GM23338 (cell line): Measurements from ENCODE around the gene PLCL1. TPM values are rescaled to one million over a fixed set of nuclear protein-coding genes. Genes with fewer than 3 reads are reported as not detected.

ENCODE experiments used
- ATAC-seq: fragments of 200-7000 bp; cut with Tn5 transposase; 3 replicates; pipeline ENCODE4 v1.9.1; 2020
- DNase-seq: peaks from one replicate; pipeline ENCODE4 v3.0.0-alpha.2; 2015; ENCODE audit warnings: low spot score
- H2AFZ ChIP-seq: fragments of 200-600 bp; sonication (generic); 2 replicates; pipeline ENCODE4 v1.8.0; 2016; ENCODE audit warnings: antibody characterized with exemption, mild to moderate bottlenecking, moderate library complexity
- H3F3A ChIP-seq: fragments of 200-600 bp; sonication (generic); replicated peaks from 2 replicates; pipeline ENCODE4 v1.8.0; 2017; ENCODE audit warnings: antibody characterized with exemption, mixed run types, low read depth
- H3K27ac ChIP-seq: fragments of 200-600 bp; sonication (generic); 2 replicates; pipeline ENCODE4 v1.6.1; 2016; ENCODE audit warnings: low read depth
- H3K27me3 ChIP-seq: fragments of 200-600 bp; sonication (generic); 2 replicates; pipeline ENCODE4 v1.8.0; 2016; ENCODE audit warnings: mild to moderate bottlenecking, mixed run types, moderate library complexity; ENCODE audit not compliant: insufficient read depth
- H3K36me3 ChIP-seq: fragments of 200-600 bp; sonication (generic); 2 replicates; pipeline ENCODE4 v1.8.0; 2016; ENCODE audit warnings: mild to moderate bottlenecking; ENCODE audit not compliant: insufficient read depth
- H3K4me1 ChIP-seq: fragments of 200-600 bp; sonication (generic); 2 replicates; pipeline ENCODE4 v1.8.0; 2016; ENCODE audit warnings: mild to moderate bottlenecking, moderate library complexity; ENCODE audit not compliant: insufficient read depth
- H3K4me2 ChIP-seq: fragments of 200-600 bp; sonication (generic); 2 replicates; pipeline ENCODE4 v1.7.1; 2017; ENCODE audit warnings: mixed run types
- H3K4me3 ChIP-seq: fragments of 200-600 bp; sonication (generic); 2 replicates; pipeline ENCODE4 v1.6.1; 2016; ENCODE audit warnings: mixed run types
- H3K79me2 ChIP-seq: fragments of 200-600 bp; sonication (generic); replicated peaks from 2 replicates; pipeline ENCODE4 v1.8.0; 2017; ENCODE audit warnings: mild to moderate bottlenecking; ENCODE audit not compliant: insufficient read depth
- H3K9me2 ChIP-seq: fragments of 200-600 bp; sonication (generic); 2 replicates; pipeline ENCODE4 v1.8.0; 2017; ENCODE audit not compliant: insufficient read depth
- H4K20me1 ChIP-seq: fragments of 200-600 bp; sonication (generic); replicated peaks from 2 replicates; pipeline ENCODE4 v1.8.0; 2017; ENCODE audit warnings: mild to moderate bottlenecking; ENCODE audit not compliant: insufficient read depth
- H3K27ac Mint-ChIP-seq: 2 replicates; pipeline ENCODE4 v1.8.0; 2020; ENCODE audit warnings: inconsistent platforms, mild to moderate bottlenecking, moderate library complexity, mixed read lengths
- H3K27me3 Mint-ChIP-seq: 3 replicates; pipeline ENCODE4 v1.8.0; 2022; ENCODE audit warnings: low read depth, mild to moderate bottlenecking, moderate library complexity, mixed read lengths, inconsistent platforms; ENCODE audit not compliant: insufficient read depth, poor library complexity
- H3K36me3 Mint-ChIP-seq: 3 replicates; pipeline ENCODE4 v1.8.0; 2021; ENCODE audit warnings: low read depth, mild to moderate bottlenecking, inconsistent platforms, moderate library complexity, mixed read lengths
- H3K4me1 Mint-ChIP-seq: 3 replicates; pipeline ENCODE4 v1.8.0; 2020; ENCODE audit warnings: mild to moderate bottlenecking, inconsistent platforms, mixed read lengths
- H3K4me3 Mint-ChIP-seq: 3 replicates; pipeline ENCODE4 v1.8.0; 2021; ENCODE audit warnings: moderate library complexity, mild to moderate bottlenecking, inconsistent platforms, mixed read lengths
- H3K9me3 Mint-ChIP-seq: 3 replicates; pipeline ENCODE4 v1.8.0; 2020; ENCODE audit warnings: moderate library complexity, mild to moderate bottlenecking, inconsistent platforms, mixed read lengths
- CREB1 ChIP-seq: fragments of 250-450 bp; sonication (Bioruptor Pico); IDR thresholded peaks from 2 replicates; pipeline ENCODE4 v1.5.0; 2020; ENCODE audit warnings: low read depth, mild to moderate bottlenecking, moderate library complexity
- EZH2 ChIP-seq: fragments of 200-600 bp; sonication (generic); IDR thresholded peaks from one replicate; pipeline ENCODE4 v1.8.0; 2017; ENCODE audit warnings: antibody characterized with exemption, mild to moderate bottlenecking, low read depth; ENCODE audit not compliant: unreplicated experiment
- JUNB ChIP-seq: IDR thresholded peaks from one replicate; pipeline ENCODE4 v1.6.1; 2016; ENCODE audit warnings: antibody characterized with exemption; ENCODE audit not compliant: unreplicated experiment
- NANOG ChIP-seq: IDR thresholded peaks from 2 replicates; pipeline ENCODE4 v1.6.1; 2016; ENCODE audit warnings: antibody characterized with exemption, borderline replicate concordance
- POLR2AphosphoS5 ChIP-seq: IDR thresholded peaks from 2 replicates; pipeline ENCODE4 v1.6.1; 2016; ENCODE audit warnings: antibody characterized with exemption, low read depth
- ZNF114 ChIP-seq: fragments of 250-450 bp; sonication (Bioruptor Pico); IDR thresholded peaks from 2 replicates; pipeline ENCODE4 v1.5.0; 2020; ENCODE audit warnings: mild to moderate bottlenecking, moderate library complexity
- polyA plus RNA-seq: library from polyadenylated mRNA; unstranded; fragments of >200 nt; fragmentation: Nextera tagmentation; extraction: Ambion mirVana; gene quantifications from 2 replicates; pipeline ENCODE4 v1.2.1, GENCODE V29; 2016
- total RNA-seq: library from RNA; depleted of rRNA; stranded (reverse); fragments of >200 nt; shearing (Covaris generic); gene quantifications from 2 replicates; pipeline ENCODE4 v1.2.3, GENCODE V29; 2014
- TF ChIP-seq, protein P1 (sequence below): IDR thresholded peaks from 2 replicates; pipeline ENCODE4 v1.6.1; 2016; ENCODE audit warnings: antibody characterized with exemption
- TF ChIP-seq, protein P2 (sequence below): fragments of 250-450 bp; sonication (Bioruptor Pico); IDR thresholded peaks from 2 replicates; pipeline ENCODE4 v1.5.0; 2020; ENCODE audit warnings: mild to moderate bottlenecking, moderate library complexity
- TF ChIP-seq, protein P3 (sequence below), 2 experiments: fragments of 200-600 bp in 1 of 2; sonication (generic) in 1 of 2; conservative IDR thresholded peaks; 2 replicates each; pipeline versions ENCODE4 v1.5.1 to v1.6.1; 2016 to 2017; ENCODE audit warnings: antibody characterized with exemption in 2 of 2, low read depth in 2 of 2, mild to moderate bottlenecking in 2 of 2, moderate library complexity in 1 of 2
- TF ChIP-seq, protein P4 (sequence below): IDR thresholded peaks from one replicate; pipeline ENCODE4 v1.6.1; 2018; ENCODE audit warnings: antibody characterized with exemption; ENCODE audit not compliant: unreplicated experiment

PLCL1 gene
- total and polyA plus RNA-seq, 2 experiments from 2014 or later, result not detected

DNA sequence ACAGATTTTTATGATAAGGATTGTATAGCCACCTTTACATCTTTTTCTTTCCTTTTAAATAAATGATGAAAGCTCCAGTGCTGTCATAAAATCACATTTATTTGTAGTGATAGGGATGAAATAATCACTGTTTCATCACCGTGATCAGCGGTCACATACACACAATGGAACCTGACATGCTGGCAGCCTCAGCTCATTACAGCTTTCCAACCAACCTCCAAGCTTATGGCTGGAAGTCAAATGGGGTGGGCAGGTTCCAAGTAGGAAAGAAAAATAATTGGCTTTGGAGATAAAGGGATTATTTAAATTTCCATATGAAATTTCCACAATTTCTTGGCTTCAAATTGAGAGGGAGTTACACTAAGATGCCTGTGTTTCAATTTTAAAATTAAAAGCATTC is 251.3 kb downstream of the PLCL1 start:
- H3K27me3 Mint-ChIP-seq, result no peaks in the 10 kb centered on the region
- Histone ChIP-seq H3K4me1 (no peaks in the 10 kb centered on the region), H3K36me3 (no peaks in the 10 kb centered on the region), H2AFZ (no peak overlapping the region), H3K4me2 (no peak overlapping the region), H4K20me1 (no peaks in the 10 kb centered on the region), H3F3A (no peaks in the 10 kb centered on the region), H3K27ac (no peak overlapping the region), H3K4me3 (no peak overlapping the region), H3K9me2 (no peaks in the 10 kb centered on the region), H3K27me3 (no peaks in the 10 kb centered on the region), H3K79me2 (no peaks in the 10 kb centered on the region)
- no peak overlapping the region for H3K27ac Mint-ChIP-seq
- no peak for ATAC-seq
- H3K9me3 Mint-ChIP-seq, result no peaks in the 10 kb centered on the region
- DNase-seq, result no peak
- H3K4me1 Mint-ChIP-seq, result no peaks in the 10 kb centered on the region
- H3K4me3 Mint-ChIP-seq, result no peak overlapping the region
- H3K36me3 Mint-ChIP-seq, result no peaks in the 10 kb centered on the region
- TF ChIP-seq ZNF114 (CRISPR knock-in tag) (no peak), NANOG (no peak), EZH2 (no peak), POLR2AphosphoS5 (no peak), CREB1 (CRISPR knock-in tag) (no peak), JUNB (no peak)
- TF ChIP-seq, protein P1, sequence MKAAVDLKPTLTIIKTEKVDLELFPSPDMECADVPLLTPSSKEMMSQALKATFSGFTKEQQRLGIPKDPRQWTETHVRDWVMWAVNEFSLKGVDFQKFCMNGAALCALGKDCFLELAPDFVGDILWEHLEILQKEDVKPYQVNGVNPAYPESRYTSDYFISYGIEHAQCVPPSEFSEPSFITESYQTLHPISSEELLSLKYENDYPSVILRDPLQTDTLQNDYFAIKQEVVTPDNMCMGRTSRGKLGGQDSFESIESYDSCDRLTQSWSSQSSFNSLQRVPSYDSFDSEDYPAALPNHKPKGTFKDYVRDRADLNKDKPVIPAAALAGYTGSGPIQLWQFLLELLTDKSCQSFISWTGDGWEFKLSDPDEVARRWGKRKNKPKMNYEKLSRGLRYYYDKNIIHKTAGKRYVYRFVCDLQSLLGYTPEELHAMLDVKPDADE, result no peak
- TF ChIP-seq, protein P2, sequence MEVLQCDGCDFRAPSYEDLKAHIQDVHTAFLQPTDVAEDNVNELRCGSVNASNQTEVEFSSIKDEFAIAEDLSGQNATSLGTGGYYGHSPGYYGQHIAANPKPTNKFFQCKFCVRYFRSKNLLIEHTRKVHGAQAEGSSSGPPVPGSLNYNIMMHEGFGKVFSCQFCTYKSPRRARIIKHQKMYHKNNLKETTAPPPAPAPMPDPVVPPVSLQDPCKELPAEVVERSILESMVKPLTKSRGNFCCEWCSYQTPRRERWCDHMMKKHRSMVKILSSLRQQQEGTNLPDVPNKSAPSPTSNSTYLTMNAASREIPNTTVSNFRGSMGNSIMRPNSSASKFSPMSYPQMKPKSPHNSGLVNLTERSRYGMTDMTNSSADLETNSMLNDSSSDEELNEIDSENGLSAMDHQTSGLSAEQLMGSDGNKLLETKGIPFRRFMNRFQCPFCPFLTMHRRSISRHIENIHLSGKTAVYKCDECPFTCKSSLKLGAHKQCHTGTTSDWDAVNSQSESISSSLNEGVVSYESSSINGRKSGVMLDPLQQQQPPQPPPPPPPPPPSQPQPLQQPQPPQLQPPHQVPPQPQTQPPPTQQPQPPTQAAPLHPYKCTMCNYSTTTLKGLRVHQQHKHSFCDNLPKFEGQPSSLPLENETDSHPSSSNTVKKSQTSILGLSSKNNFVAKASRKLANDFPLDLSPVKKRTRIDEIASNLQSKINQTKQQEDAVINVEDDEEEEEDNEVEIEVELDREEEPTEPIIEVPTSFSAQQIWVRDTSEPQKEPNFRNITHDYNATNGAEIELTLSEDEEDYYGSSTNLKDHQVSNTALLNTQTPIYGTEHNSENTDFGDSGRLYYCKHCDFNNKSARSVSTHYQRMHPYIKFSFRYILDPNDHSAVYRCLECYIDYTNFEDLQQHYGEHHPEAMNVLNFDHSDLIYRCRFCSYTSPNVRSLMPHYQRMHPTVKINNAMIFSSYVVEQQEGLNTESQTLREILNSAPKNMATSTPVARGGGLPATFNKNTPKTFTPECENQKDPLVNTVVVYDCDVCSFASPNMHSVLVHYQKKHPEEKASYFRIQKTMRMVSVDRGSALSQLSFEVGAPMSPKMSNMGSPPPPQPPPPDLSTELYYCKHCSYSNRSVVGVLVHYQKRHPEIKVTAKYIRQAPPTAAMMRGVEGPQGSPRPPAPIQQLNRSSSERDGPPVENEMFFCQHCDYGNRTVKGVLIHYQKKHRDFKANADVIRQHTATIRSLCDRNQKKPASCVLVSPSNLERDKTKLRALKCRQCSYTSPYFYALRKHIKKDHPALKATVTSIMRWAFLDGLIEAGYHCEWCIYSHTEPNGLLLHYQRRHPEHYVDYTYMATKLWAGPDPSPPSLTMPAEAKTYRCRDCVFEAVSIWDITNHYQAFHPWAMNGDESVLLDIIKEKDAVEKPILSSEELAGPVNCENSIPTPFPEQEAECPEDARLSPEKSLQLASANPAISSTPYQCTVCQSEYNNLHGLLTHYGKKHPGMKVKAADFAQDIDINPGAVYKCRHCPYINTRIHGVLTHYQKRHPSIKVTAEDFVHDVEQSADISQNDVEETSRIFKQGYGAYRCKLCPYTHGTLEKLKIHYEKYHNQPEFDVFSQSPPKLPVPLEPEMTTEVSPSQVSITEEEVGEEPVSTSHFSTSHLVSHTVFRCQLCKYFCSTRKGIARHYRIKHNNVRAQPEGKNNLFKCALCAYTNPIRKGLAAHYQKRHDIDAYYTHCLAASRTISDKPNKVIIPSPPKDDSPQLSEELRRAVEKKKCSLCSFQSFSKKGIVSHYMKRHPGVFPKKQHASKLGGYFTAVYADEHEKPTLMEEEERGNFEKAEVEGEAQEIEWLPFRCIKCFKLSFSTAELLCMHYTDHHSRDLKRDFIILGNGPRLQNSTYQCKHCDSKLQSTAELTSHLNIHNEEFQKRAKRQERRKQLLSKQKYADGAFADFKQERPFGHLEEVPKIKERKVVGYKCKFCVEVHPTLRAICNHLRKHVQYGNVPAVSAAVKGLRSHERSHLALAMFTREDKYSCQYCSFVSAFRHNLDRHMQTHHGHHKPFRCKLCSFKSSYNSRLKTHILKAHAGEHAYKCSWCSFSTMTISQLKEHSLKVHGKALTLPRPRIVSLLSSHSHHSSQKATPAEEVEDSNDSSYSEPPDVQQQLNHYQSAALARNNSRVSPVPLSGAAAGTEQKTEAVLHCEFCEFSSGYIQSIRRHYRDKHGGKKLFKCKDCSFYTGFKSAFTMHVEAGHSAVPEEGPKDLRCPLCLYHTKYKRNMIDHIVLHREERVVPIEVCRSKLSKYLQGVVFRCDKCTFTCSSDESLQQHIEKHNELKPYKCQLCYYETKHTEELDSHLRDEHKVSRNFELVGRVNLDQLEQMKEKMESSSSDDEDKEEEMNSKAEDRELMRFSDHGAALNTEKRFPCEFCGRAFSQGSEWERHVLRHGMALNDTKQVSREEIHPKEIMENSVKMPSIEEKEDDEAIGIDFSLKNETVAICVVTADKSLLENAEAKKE (CRISPR knock-in tag), result no peak
- TF ChIP-seq, protein P3, sequence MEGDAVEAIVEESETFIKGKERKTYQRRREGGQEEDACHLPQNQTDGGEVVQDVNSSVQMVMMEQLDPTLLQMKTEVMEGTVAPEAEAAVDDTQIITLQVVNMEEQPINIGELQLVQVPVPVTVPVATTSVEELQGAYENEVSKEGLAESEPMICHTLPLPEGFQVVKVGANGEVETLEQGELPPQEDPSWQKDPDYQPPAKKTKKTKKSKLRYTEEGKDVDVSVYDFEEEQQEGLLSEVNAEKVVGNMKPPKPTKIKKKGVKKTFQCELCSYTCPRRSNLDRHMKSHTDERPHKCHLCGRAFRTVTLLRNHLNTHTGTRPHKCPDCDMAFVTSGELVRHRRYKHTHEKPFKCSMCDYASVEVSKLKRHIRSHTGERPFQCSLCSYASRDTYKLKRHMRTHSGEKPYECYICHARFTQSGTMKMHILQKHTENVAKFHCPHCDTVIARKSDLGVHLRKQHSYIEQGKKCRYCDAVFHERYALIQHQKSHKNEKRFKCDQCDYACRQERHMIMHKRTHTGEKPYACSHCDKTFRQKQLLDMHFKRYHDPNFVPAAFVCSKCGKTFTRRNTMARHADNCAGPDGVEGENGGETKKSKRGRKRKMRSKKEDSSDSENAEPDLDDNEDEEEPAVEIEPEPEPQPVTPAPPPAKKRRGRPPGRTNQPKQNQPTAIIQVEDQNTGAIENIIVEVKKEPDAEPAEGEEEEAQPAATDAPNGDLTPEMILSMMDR (conservative IDR thresholded peaks at IDR 0.05; ENCODE audit: low read depth in 2 of 2), result no peak
- TF ChIP-seq, protein P4, sequence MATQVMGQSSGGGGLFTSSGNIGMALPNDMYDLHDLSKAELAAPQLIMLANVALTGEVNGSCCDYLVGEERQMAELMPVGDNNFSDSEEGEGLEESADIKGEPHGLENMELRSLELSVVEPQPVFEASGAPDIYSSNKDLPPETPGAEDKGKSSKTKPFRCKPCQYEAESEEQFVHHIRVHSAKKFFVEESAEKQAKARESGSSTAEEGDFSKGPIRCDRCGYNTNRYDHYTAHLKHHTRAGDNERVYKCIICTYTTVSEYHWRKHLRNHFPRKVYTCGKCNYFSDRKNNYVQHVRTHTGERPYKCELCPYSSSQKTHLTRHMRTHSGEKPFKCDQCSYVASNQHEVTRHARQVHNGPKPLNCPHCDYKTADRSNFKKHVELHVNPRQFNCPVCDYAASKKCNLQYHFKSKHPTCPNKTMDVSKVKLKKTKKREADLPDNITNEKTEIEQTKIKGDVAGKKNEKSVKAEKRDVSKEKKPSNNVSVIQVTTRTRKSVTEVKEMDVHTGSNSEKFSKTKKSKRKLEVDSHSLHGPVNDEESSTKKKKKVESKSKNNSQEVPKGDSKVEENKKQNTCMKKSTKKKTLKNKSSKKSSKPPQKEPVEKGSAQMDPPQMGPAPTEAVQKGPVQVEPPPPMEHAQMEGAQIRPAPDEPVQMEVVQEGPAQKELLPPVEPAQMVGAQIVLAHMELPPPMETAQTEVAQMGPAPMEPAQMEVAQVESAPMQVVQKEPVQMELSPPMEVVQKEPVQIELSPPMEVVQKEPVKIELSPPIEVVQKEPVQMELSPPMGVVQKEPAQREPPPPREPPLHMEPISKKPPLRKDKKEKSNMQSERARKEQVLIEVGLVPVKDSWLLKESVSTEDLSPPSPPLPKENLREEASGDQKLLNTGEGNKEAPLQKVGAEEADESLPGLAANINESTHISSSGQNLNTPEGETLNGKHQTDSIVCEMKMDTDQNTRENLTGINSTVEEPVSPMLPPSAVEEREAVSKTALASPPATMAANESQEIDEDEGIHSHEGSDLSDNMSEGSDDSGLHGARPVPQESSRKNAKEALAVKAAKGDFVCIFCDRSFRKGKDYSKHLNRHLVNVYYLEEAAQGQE, result no peak
